Fibroblast of upper back skin (primary cell): ENCODE data around the gene BCAS3.
"Not testable (repeated sequence)": the region's sequence is repeated elsewhere in the genome, so short reads cannot be mapped to it uniquely, and the experiment has no call there.

Experiments
- DNase-seq: peaks from one replicate; pipeline ENCODE4 v3.0.0-alpha.2; 2013

Gene BCAS3

DNA sequence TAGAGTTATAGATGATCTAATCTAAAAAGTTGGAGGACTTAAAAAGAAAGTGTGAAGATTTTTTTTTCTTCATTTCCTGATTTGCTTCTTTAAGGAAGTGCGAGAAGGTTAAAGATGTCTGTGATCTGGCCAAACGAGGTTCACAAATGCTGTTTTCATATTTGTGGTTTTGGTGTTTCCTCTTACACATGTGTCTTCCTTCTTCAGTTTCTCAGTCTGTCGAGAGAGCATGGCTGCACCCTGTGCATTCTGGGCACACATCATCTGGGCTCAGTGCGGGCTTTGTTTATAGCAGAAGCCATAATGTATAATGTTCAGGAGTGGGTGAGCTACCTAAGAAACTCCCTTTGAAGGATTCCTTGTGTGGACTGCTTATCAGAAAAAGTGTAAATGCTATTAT is 461.6 kb downstream of the BCAS3 start:
- DNase-seq = peak; percentile 81

DNA sequence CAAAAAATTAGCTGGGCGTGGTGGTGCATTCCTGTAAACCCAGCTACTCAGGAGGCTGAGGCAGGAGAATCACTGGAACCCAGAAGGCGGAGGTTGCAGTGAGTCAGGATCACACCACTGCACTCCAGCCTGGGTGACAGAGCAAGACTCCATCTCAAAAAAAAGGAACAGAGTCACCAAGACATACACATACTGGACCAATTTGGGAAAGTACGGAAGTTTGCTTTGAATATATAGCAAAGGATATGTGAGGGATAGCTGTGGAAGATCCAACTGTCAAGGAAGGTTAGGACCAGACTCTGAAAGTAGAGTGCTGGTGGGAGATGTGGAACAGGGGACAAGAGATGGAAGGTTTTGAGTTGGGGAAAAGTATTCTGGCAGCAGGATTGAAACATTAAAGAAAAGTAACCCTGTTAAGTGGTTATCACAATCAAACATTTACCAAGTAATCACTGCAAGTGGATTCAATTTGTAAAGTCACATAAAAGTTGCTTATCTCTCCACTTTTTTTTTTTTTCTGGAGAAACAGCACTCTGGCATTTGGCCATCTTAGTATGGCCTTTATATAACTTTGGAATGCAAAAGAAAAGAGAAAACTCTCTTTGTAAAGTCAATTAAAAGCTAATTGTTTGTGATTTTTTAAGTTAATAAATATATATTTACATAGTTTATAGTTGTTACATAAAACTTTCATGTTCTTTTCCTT is 462.6 kb downstream of the BCAS3 start:
- no peak for DNase-seq

DNA sequence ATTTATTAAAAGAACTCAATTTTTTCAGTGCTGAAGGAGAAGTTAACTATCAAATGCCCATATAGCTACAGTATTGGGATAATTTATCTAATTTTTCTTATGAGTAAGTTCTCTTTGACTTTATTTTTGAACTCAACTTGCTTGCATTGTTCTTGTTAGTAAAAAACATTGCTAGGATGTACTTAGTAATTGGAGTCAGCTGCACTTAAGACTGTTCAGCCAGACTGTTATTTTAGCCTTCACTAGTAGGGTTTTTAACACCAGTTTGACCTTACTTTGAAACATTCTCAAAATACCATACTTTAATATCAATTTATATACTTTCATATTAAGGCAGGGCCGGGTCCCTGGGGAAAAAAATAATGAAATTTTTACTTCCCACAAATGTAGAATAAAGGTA is 465.4 kb downstream of the BCAS3 start:
- DNase-seq = no peak

GRCh38 chr17:61144137-61144536 is 466.5 kb downstream of the BCAS3 start:
- DNase-seq = no peak

- DNase-seq = no peak
These were observed 467.2 kb downstream of the BCAS3 start for GRCh38 chr17:61144617-61145564.

DNA sequence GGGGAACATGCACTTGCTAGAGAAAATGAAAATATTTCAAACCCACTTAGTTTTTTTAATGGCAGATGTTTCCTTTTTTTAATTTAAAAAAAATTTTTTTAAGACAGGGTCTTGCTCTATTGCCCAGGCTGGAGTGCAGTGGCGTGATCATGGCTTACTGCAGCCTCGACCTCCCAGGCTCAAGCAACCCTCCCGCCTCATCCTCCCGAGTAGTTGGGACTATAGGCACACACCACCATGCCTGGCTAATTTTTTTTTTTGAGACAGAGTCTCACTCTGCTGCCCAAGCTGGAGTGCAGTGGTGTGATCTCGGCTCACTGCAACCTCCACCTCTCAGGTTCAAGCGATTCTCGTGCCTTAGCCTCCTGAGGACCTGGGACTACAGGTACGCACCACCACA is 469.2 kb downstream of the BCAS3 start:
- not testable (repeated sequence) for DNase-seq

- no peak for DNase-seq
These were observed 471.6 kb downstream of the BCAS3 start for GRCh38 chr17:61149106-61149825.

DNA sequence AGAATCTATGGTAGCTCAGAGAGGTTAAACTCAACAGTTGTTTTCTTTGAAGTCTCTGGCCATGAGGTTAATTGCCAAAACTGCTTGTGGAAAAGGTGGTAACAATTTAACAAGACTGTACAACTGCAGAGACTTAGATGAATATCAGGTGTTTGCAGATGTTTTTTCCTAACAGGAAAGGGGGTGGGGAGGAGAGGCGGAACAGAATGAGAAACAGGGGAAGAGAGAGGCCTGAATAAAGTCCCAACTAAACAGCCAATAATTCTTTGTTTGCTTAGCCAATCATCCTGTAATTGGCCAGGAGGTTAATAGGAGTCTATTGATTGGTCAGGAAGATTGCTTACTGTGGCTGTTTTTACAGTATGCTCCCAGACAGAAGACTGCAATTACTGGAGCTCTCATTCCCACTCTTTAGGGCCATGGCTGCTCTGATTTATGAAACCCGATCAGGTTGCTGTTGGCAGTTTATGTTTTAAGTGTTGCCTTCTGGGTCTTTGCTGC is 472.3 kb downstream of the BCAS3 start:
- DNase-seq = no peak

DNA sequence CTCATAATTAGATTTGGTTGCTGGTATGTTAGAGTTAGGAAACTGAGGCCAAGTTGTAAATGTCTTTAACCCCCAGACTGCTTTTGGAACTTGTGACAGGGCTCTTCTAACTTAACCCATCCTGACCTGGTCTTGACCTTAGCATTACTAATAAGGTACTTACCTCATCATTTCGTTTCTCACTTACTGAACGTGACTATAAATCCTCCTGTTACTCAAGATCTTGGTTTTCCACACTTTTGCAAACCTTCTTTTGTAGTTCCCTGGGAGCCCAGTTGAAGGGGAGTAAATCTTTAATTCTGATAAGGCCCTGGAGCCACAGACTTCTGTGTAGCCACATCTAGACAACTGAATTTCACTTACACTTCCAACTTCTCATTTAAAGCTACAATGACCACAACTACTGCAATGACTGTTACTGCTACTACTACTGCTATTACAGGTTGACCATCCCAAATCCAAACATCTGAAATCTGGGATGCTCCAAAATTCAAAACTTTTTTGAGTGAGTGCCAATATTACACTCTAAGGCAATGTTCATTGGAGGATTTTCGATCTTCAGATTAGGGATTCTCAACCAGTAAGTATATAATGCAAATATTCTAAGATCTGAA is 473.1 kb downstream of the BCAS3 start:
- DNase-seq = no peak

DNA sequence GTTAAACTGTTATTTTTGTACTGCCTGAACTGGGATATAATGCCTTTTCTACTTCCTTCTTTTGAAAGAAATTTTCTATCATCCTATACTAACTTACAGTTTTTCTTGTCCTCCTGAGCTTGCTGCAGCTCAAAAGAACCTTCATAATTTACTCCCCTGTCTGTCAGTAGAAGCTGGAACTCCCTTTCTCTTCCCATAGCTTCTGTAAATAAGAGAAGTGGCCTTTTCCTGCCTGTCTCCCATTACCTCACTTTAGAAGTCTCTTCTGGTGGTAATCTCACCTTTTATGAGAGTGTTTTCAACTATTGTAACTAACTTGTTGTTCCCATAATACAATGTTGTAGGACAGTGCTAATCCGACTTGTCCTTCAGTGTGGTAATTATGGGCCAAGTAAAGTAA is 475.2 kb downstream of the BCAS3 start:
- DNase-seq = no peak

DNA sequence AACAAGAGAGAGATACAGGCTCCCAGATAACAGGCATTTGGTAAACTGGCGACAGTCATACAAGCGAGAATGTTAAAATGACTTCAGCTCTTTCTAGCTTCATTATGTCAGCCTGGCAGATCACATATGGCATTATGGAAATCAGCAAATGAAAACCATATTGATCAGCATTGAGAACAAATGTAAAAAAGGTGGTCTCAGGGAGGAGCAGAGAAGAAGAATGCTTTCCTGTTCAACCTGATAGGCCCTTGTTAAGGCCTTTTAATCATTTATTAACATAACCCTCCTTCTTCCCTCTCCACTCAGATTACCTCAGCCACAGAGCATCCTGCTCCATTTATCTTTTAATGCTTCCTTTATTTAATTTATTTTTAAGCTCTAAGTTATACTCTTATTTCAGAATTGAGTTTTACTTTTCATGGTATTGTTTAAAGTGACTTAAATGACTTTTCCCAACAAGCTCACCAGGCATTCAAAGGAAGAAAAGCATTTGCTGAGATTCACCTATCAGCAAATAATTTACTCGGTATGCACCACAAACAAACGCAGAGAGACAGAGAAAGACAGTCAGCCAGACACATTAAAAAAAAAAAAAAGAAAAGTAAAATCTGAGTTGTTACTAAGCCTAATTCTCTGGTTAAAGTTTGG is 478.1 kb downstream of the BCAS3 start:
- no peak for DNase-seq

- DNase-seq = peak; percentile 48
These were observed 479.7 kb downstream of the BCAS3 start for GRCh38 chr17:61157246-61157886.

GRCh38 chr17:61158376-61158775 is 480.7 kb downstream of the BCAS3 start:
- no peak for DNase-seq

- peak; percentile 39 for DNase-seq
These were observed 481.7 kb downstream of the BCAS3 start for GRCh38 chr17:61159221-61159814.

DNA sequence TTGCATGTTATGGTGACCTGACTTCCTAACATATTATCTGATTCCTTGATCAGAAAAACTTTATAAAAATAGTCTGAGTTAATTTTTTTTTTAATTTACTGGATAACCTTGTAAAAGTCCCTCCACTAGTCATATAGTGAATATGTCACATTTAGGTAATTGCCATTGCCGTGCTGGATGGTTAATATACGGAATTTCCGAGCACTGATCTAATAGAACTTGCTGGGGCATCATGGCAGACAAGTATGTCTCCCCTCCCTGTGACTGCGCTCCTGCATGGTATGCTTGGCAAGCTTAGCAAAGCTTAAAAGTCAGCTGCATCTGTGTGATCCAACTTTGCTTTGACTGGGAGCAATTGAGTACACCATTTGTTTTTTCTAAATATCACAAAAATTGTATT is 482.6 kb downstream of the BCAS3 start:
- no peak for DNase-seq

- DNase-seq = peak; percentile 38
These were observed 483.3 kb downstream of the BCAS3 start for GRCh38 chr17:61160789-61161445.

GRCh38 chr17:61161615-61162134 is 484.0 kb downstream of the BCAS3 start:
- no peak for DNase-seq

DNA sequence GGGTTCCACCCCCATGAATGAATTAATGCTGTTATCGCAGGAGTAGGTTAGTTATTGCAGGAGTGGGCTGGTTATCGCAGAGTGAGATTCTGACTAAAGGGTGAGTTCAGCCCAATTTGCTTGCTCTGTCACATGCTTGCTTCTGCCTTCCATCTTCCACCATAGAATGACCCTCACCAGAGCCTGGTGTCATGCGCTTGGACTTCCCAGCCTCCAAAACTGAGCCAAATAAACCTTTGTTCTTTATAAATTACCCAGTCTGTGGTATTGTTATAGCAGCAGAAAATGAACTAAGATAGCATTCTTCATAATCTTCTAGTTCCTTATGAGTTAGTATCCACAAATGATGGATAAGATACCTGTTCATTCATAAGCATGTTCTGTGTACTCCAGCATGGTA is 486.9 kb downstream of the BCAS3 start:
- no peak for DNase-seq

GRCh38 chr17:61167075-61167474 is 489.4 kb downstream of the BCAS3 start:
- no peak for DNase-seq

GRCh38 chr17:61168506-61168905 is 490.9 kb downstream of the BCAS3 start:
- DNase-seq = no peak

GRCh38 chr17:61174310-61174709 is 496.7 kb downstream of the BCAS3 start:
- DNase-seq = no peak
